ENCODE measurements around the gene TP53INP2.
"Not testable (repeated sequence)": the region's sequence is repeated elsewhere in the genome, so short reads cannot be mapped to it uniquely, and the experiment has no call there.

The TP53INP2 gene

DNA sequence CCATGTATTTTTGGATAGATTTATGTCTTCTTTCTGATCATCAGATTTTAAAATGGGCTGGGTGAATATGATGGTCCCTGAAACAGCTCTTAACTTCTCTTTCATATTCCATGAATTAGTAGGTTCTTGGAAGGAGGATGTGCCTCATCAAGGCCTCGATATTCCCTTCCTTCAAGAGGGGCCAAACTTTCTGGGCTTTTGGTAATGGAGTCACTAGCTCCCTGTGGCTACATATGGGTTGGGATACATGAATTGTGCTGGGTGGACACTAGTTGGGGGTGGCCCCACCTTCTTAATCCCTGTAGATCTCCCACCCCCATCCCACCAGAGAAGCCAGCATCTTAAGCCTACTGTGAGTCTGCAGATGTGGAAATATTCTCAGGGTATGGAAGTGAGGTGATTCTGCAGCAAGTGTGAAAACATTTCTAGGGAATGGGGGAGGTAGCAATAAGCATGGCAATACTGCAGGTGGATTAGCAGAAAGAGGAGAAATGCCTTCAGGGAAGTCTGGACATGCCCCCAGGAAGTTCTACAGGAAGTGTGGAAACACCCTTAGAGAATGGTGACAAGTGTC lies 2.2 kb downstream of the TP53INP2 start:
- no peak for DNase-seq

GRCh38 chr20:34706912-34707784 lies 3.0 kb downstream of the TP53INP2 start:
- no peak for DNase-seq

- peak; percentile 68 for DNase-seq
Measured at GRCh38 chr20:34708621-34709043, 4.5 kb downstream of the TP53INP2 start.

GRCh38 chr20:34709044-34709830 lies 5.1 kb downstream of the TP53INP2 start:
- DNase-seq = peak; percentile 92

- peak; percentile 65 for DNase-seq
Measured at GRCh38 chr20:34709831-34710567, 5.9 kb downstream of the TP53INP2 start.

DNA sequence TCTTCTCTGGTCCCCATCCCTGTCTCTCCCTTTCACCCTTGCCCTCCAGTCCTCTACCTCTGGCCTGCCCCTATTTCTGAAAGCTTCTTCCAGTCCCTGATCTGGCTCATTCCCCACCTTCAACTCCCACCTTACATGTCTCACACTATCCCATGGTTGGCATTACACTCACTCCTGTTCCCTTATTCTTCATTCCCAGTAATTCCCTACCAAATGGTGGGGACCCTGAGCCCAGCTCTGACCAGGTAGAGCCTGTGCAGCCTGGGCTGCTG lies 6.4 kb downstream of the TP53INP2 start:
- DNase-seq = no peak

DNA sequence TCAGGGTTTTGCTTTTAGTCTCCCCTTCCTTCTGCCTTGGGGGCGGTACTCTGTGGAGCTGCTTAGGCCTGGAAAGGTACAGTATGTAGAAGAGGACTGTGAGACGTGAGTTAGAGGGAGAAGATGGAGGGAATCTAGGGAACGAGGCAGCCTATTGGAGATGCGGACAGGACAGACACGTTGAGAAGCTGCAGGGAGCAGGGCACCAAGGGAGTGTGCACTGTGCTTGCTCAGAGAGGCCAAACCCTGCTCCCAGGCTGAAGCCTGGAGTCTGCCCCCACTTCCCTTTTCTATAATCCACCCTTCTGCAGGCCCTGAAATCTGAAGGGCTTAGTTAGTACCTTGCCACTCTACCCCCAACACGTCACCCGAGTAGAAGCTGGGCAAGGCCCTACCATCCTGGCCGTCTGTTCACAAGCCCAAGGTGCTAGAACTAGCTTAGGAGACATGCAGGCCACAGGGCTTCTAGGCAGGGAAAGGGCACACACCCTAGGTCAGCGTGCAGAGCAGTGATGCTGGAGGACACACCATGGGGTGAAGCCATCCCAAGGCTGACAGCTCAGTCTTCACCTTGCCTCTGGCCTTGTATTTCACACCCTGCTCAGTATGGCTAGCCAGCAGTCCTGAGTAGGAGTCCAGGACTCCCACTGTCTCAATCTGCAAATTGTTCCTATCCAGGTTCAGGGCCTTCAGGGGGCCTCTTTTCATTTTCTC lies 6.9 kb downstream of the TP53INP2 start:
- DNase-seq = no peak

DNA sequence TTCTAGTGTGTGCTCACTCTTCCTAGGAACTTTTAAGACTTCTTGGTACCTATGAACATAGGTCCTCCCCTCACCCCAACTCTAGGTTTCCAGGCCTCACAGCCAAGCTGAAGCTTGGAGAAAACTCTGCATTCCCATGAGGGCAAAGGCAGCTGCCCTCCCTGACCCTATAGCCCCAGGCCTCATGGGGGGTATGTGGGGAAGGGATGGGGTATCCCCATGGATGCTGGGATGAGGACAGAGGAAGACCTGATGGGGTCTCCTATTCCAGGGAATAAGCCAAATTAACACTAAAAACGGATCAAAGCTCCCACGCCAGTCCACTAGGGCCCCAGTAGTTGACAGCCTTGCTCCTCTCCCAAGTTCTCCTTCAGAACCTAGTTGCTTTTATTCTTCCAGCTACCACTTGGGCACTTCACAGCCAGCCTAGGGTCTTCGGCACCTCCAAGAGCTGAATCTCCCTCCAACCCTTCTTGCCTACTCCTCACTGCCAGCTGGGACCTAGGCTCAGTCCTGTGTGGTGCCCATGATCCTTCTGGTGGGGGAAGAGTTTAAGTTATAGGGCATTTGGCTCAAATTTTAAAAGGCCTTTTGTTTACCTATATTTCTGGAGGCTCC lies 7.8 kb downstream of the TP53INP2 start:
- DNase-seq = no peak

DNA sequence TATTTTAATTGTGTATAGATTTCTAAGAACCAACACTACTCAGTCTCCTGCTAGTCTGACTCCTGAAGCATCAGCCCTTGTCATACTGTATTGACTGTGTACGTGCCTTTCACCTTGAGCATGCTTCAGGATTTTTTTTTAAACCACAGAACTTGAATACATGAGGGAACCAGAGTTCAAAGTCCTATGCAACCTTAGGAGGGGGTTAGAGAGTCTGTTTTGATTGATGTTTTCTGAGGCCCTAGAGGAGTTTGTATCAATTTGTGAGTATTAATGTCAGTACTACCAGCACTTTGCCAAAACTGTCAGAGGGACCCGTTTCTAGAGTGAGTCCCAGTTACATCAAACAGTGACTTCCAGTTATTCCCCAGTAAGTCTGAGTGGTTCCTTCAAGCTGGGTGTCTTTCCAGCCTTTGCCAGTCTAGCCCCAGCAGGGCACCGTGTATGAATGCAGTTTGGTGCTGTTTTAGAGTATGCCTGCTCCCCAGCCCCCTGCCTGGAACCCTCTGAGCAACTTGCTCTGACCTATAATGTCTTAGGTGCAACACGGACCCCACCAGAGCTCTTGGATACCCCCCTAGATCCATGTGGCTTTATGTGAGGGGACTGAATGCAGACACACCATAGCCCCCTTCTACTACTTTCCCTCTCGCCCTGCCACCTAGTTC lies 8.5 kb downstream of the TP53INP2 start:
- no peak for DNase-seq

DNA sequence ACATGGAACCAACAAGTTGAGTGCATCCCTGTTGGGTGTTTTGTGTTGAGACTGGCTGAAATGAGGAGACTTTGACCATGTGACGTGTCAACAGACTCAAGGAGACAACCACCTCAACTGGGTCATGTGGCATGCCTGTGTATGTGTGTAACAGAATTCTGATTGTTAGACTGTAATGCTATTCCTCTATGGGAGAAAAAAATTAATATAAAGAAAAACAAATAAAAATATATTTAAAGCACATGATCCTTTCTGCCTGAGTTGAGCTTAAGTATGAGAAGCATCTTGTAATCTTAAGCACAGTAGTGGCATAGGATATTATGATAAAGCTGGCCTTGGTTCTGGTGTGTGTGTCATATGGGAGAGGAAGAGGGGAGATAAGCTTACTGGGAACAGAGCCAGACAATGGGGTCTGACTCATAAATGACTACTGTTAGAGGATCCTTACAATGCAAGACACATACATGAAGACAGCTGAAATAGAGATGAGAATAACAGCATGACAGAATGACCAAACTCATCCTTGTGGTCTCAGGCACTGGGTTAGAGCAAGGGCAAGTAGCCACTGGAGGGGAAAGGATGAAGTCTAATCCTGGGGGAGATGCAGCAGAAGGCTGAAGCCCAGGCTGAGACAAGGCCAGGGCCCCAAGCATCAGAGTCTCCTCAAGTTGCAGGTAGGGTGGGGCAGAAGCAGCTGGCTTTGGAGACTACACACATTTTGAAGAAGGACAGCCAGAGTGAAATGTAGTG lies 9.2 kb downstream of the TP53INP2 start:
- no peak for DNase-seq

DNA sequence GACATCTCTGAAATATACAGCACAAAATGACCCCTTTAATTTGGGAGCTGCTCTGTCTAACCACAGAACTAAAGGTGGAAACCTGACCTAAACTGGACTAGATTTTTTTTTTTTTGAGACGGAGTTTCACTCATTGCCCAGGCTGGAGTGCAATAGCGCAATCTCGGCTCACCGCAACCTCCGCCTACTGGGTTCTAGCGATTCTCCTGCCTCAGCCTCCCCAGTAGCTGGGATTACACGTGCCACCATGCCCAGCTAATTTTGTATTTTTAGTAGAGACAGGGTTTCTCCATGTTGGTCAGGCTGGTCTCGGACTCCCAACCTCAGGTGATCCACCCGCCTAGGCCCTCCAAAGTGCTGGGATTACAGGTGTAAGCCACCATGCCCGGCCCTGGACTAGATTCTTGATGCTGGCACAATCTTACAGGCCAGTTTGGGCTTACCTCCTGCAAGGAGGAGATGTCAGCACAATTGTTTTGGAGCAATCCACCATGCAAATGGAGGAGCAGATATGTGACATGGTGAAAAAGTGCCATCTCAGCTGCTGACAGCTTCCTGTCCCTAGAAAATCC lies 9.9 kb downstream of the TP53INP2 start:
- DNase-seq = not testable (repeated sequence)

DNA sequence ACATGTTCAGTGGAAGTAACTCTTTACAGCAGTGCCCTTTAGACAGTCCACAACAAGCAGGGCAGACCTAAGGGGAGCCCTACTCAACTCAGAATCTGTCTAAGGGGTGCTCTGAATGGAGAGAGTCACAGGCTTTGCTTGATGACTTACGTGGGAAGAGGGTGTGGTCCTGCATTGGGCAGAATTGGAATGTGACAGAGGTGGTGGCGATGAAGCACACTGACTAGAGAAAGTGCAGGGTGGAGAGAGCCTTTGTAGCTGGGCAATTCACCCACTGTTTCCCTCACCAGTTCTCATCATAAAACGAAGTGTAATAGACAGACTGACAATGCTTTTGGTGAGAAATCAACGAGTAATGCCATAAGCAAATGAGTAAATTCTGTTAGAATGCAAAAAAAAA lies 11.2 kb downstream of the TP53INP2 start:
- DNase-seq = no peak

- no peak for DNase-seq
Measured at GRCh38 chr20:34716921-34717229, 12.7 kb downstream of the TP53INP2 start.

DNA sequence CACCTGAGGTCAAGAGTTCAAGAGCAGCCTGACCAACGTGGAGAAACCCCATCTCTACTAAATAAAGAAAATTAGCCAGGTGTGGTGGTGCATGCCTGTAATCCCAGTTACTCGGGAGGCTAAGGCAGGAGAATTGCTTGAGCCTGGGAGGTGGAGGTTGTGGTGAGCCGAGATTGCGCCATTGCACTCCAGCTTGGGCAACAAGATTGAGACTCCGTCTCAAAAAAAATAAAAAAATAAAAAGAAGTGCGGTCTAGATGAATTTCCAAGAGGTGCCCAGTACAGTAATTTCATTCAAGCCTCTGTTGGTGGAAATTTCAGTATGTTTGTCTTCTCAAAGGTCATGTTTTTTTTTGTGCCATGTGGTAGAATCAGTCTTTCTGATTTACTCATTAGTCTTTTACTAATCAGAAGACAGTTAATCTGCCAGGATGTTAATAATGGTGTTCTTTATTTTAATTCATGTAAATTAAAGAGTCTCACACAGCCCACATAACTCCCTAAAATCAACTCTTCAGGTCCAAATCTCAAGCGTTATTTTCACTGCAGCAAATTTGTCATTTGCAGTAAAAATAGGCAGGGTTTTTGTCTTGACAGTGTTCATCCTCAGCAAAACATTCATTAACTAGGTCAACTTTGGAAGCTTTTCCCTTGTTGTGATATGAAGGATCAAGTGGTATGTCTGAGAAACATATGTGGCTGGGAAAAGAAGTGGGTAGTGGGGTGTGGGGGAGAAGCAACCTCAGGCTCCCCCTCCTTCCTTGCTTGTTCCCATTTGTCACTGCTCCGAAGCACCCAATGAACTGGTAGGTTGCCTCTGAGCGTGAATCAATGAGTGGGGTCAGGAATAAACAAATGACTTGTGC lies 13.3 kb downstream of the TP53INP2 start:
- no peak for DNase-seq

GRCh38 chr20:34719242-34720017 lies 15.3 kb downstream of the TP53INP2 start:
- DNase-seq = not testable (repeated sequence)

DNA sequence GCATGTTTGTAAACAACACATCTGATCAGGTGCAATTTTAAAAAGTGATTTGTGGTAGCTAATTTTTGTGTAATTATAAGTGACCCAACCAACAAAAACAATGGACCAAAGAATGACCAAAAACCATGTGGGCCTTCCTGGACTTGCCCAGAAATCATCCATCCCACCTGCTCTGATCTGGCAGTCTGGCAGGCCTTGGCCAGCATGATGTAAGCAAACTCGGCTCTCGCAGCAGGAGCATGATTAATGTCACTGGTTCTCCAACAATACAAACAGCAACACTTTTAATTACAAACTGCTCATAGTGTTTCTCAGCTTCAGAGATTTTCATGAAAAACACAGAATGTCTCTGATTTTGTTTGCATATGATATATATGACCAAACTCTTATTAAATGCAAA lies 16.1 kb downstream of the TP53INP2 start:
- no peak for DNase-seq

DNA sequence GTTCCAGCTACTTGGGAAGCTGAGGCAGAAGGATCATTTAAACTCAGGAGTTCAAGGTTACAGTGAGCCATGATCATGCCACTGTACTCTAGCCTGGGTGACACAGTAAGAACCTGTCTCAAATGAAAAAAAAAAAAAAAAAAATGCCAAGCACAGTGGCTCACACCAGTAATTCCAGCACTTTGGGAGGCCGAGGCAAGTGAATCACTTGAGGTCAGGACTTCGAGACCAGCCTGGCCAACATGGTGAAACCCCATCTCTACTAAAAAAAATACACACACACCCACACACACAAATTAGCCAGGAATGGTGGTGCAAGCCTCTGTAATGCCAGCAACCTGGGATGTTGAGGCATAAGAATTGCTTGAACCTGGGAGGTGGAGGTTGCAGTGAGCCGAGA lies 18.4 kb downstream of the TP53INP2 start:
- not testable (repeated sequence) for DNase-seq

DNA sequence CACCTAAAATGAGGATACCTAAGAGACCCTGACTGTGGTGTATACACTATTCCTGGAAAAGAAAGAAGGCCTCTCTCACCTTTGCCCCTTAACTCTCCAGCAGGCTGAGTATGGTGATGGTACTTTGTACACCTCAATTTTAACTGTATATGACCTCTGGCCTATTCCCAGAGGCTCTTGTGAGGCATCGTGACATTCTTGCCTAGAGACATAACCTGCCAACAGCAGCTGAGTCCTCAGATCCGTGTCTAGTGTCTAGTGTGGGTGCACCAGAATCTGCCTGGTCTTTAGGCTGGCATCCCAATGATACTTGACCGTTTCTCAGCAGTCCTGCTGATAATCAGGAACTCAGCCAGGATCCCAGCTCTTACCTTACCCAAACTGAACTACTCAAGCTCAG lies 20.0 kb downstream of the TP53INP2 start:
- DNase-seq = no peak

DNA sequence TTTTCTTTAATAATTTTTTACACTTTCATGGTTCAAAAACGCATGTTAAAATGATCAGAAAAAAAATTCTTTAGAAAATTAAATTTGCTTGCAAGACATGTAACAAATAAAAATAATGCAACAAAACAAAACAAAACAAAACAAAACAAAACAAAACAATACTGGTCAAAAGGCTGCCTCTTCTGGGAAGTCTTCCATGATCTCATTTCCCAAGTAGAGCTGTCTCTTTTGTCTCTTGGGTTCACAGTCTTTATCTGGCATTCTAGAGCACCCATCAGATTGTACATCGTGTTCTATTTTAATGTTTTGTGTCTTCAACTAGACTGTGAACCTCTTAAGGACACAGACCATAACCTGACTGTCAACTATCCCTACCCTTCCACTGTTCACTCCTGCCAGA lies 25.3 kb downstream of the TP53INP2 start:
- no peak for DNase-seq
